Activated gamma-delta T cell treated with anti-CD3 and anti-CD28 coated beads, Interleukin-2, amount 50 U/mL, for 16 hours (primary cell): Measurements from ENCODE around the gene MKNK1.

Source experiments
- DNase-seq: peaks from one replicate; pipeline ENCODE4 v3.0.0-alpha.2; 2020; ENCODE audit warnings: low read depth

The MKNK1 gene

GRCh38 chr1:46595127-46595526 is 8.9 kb downstream of the MKNK1 start:
- no peak for DNase-seq

GRCh38 chr1:46594063-46594462 is 10.0 kb downstream of the MKNK1 start:
- no peak for DNase-seq

GRCh38 chr1:46592823-46593222 is 11.2 kb downstream of the MKNK1 start:
- DNase-seq: no peak

- DNase-seq: no peak
These were observed 14.5 kb downstream of the MKNK1 start for GRCh38 chr1:46589529-46589928.

GRCh38 chr1:46587069-46587468 is 17.0 kb downstream of the MKNK1 start:
- DNase-seq: no peak

GRCh38 chr1:46585312-46585938 is 18.6 kb downstream of the MKNK1 start:
- DNase-seq: no peak

- DNase-seq: no peak
These were observed 20.6 kb downstream of the MKNK1 start for GRCh38 chr1:46583494-46583893.

GRCh38 chr1:46582972-46583371 is 21.1 kb downstream of the MKNK1 start:
- DNase-seq: no peak

GRCh38 chr1:46581681-46582455 is 22.2 kb downstream of the MKNK1 start:
- peak; percentile 11 for DNase-seq

GRCh38 chr1:46580140-46580903 is 23.7 kb downstream of the MKNK1 start:
- DNase-seq: no peak

GRCh38 chr1:46577671-46578070 is 26.4 kb downstream of the MKNK1 start:
- DNase-seq: no peak

GRCh38 chr1:46576596-46576995 is 27.5 kb downstream of the MKNK1 start:
- no peak for DNase-seq

GRCh38 chr1:46575778-46576177 is 28.3 kb downstream of the MKNK1 start:
- no peak for DNase-seq

GRCh38 chr1:46575300-46575699 is 28.8 kb downstream of the MKNK1 start:
- no peak for DNase-seq

- DNase-seq: no peak
These were observed 32.3 kb downstream of the MKNK1 start for GRCh38 chr1:46571691-46572225.

- no peak for DNase-seq
These were observed 34.0 kb downstream of the MKNK1 start for GRCh38 chr1:46569884-46570725.

GRCh38 chr1:46569116-46569515 is 35.0 kb downstream of the MKNK1 start:
- no peak for DNase-seq

- DNase-seq: no peak
These were observed 35.6 kb downstream of the MKNK1 start for GRCh38 chr1:46568461-46568891.

GRCh38 chr1:46563341-46563740 is 40.7 kb downstream of the MKNK1 start:
- DNase-seq: no peak

- no peak for DNase-seq
These were observed 41.6 kb downstream of the MKNK1 start for GRCh38 chr1:46562498-46562897.

- no peak for DNase-seq
These were observed 45.1 kb downstream of the MKNK1 start for GRCh38 chr1:46558966-46559365.
